Neural progenitor cell (in vitro differentiated cells): ENCODE results near the gene RALGAPA2.

Experiments
- EZH2 ChIP-seq: fragments of 200-600 bp; sonication (generic); IDR thresholded peaks from 2 replicates; pipeline ENCODE4 v1.6.1; 2017; ENCODE audit warnings: antibody characterized with exemption, mild to moderate bottlenecking, moderate library complexity
- TF ChIP-seq, protein P1 (sequence below): fragments of 200-600 bp; sonication (generic); IDR thresholded peaks from 2 replicates; pipeline ENCODE4 v1.5.1; 2017; ENCODE audit warnings: antibody characterized with exemption, mild to moderate bottlenecking

DNA sequence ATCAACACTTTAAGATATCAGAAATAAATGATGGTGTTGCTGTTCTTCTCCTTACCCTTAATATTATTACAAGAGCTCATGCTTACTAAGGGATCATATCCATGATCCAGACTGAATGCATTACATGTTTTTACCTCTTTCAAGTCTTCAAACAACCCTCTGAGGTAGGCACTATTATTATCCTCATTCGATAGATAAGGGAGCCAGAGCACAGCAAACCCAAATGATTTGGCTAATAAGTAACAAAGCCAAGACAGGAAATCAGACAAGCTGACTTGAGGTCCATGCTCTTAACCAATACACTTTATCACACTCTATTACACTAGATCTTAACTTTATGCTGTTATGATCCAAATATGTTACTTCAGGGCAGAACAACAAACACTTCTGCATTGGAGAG, 145.9 kb downstream of the RALGAPA2 start:
- TF ChIP-seq, protein P1, sequence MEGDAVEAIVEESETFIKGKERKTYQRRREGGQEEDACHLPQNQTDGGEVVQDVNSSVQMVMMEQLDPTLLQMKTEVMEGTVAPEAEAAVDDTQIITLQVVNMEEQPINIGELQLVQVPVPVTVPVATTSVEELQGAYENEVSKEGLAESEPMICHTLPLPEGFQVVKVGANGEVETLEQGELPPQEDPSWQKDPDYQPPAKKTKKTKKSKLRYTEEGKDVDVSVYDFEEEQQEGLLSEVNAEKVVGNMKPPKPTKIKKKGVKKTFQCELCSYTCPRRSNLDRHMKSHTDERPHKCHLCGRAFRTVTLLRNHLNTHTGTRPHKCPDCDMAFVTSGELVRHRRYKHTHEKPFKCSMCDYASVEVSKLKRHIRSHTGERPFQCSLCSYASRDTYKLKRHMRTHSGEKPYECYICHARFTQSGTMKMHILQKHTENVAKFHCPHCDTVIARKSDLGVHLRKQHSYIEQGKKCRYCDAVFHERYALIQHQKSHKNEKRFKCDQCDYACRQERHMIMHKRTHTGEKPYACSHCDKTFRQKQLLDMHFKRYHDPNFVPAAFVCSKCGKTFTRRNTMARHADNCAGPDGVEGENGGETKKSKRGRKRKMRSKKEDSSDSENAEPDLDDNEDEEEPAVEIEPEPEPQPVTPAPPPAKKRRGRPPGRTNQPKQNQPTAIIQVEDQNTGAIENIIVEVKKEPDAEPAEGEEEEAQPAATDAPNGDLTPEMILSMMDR, result no peak
- TF ChIP-seq EZH2, result no peak
